Right ventricle myocardium inferior (tissue), 1 donor: ENCODE data around the gene RELT. TPM values are rescaled to one million over a fixed set of nuclear protein-coding genes. Genes with fewer than 3 reads are reported as not detected.

Experiments
- ATAC-seq: fragments of 200-7000 bp; cut with Tn5 transposase; one replicate; pipeline ENCODE4 v1.9.1; 2020; ENCODE audit warnings: mild to moderate bottlenecking, moderate library complexity
- DNase-seq: peaks from one replicate; pipeline ENCODE4 v3.0.0; 2021; ENCODE audit errors: missing footprints
- intact Hi-C: fragments of 100-400 bp; cut with DNase I; formaldehyde crosslinking; loops from one replicate; pipeline ENCODE4 v1.11.0; 2022
- total RNA-seq: library from RNA; stranded (reverse); fragmentation: NEBNext Ultra II Directional; extraction: Animal tissue kit (Norgen Biotek cat#: 25700); gene quantifications from one replicate; pipeline ENCODE4 v1.2.1, GENCODE V29; 2021
- donor health status: DM: no; HTN: yes; CAD: no; lungs with severe emphysema.

The RELT gene
- total RNA-seq, 1 donor from 2014 or later = 2.3 TPM

DNA sequence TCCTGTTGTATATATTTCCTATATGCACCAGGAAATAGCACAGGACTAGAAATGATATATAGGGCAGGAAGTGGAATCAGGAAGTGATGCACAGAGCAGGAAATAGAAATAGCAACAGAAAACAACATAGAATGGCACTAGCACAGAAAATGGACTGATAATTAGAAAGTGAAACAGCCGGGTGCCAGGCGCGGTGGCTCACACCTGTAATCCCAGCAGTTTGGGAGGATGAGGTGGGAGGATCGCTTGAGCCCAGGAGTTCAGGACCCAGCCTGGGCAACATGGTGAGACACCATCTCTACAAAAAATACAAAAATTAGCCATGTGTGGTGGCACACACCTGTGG is 10.0 kb upstream of the RELT start:
- DNase-seq = no peak
- ATAC-seq = no peak
- intact Hi-C loops = no loop called here

DNA sequence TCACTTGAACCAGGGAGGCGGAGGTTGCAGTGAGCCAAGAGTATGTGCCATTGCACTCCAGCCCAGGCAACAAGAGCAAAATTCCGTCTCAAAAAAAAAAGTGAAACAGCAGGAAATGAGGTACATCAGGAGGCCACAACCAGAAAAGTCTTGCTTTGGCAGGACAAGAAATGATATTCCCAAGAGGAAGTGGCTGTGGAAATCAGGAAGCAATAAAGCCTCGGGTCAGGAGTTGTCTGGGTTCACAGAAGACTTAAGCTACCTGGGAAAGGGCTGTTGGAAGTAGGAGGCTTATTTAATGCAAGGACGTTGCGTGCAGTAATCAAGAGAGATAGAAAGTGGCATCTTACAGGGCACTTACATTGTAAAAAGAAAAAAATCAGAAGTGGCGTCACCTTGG is 9.2 kb upstream of the RELT start:
- DNase-seq (no peak), ATAC-seq (no peak)
- intact Hi-C loops = no loop called here

DNA sequence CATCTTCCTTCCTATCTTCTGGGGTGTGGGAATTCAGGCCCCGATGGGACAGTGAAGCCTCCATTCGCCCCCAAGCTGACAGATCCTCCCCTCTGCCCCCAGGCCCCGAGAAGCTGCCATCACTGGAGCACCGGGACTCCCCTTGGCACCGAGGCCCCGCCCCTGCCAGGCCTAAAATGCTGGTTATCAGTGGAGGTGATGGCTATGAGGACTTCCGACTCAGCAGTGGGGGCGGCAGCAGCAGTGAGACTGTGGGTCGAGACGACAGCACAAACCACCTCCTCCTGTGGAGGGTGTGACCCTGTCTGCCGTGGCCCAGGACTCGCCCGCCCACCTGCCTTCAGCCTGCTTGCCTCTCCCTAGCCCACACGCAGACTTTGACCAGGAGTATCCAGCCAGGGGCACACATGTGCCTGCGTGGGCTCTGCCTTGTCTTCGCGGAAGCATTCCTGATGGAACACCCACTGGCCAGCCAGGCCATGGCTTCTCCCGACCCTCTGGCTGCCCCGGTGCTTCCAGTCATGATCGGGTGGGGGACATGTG is 8.6 kb upstream of the RELT start:
- intact Hi-C loops = no loop called here
- no peak for DNase-seq
- ATAC-seq = no peak

DNA sequence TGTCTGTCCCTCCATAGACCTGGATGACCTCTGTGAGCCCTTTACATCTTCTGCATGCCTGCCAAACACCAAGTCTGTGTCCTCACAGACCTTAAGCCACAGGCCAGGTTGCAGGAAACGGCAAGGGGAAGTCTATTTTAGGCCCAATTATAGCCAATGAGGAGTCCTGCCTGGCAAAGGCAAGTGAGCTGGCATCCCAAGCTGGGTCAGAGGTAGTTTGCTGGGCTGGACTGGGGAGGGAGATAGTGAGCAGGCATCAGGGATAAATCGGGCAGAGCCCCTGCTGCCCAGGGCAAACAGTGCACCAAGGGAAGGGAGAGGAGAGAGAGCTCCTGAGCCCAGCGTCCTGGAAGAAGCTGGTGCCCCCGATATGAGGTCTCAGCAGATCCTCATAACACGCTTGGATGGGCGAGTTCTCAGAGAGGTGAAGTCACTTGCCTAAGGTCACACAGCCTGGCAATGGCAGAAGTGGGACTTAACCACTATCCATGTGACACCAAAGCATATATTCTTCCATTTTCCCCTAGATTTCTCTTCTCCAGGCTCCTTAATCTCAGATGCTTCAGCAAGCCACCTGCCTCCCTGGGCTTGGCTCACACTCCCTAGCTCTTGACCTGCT is 3.7 kb upstream of the RELT start:
- ATAC-seq (no peak), DNase-seq (no peak)
- intact Hi-C loops = no loop called here

DNA sequence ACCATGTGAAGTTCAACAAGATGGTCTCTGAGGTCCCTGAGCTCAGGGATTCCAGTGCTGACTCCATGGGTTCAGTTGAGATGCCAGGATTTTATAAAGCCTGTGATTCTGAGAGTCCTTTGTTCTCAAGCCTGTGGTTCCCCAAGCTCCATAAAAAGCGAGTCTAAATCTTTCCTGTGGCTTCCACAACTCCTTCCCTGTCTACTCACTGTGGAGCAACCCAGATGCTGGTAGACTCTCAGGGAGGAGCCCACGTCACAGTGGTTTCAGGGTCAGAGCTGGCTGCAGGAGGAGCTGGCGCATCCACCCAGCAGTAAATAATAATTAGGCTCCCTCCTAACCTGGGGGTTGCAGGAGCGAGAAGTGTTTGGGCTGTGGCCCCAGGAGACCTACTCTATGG is 2.0 kb upstream of the RELT start:
- intact Hi-C loops = no loop called here
- ATAC-seq (no peak), DNase-seq (no peak)

DNA sequence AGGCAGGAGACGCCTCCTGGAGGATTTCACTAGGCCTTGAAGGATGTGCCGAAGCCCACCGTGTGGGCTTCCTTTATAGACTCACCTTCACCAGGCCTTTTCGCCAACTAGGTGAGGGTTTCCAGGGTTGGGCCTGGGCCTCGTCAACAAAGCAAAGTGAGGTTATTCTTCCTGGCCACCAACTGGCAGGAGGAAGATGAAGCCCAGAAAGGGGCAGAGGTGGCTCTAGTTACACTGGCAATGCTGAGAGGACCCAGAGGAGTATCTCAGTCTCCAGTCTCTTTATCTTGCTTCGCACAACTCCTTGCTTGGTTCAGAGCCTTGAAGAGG is 404 bp upstream of the RELT start:
- no peak for DNase-seq
- intact Hi-C loops = no loop called here
- ATAC-seq = no peak

DNA sequence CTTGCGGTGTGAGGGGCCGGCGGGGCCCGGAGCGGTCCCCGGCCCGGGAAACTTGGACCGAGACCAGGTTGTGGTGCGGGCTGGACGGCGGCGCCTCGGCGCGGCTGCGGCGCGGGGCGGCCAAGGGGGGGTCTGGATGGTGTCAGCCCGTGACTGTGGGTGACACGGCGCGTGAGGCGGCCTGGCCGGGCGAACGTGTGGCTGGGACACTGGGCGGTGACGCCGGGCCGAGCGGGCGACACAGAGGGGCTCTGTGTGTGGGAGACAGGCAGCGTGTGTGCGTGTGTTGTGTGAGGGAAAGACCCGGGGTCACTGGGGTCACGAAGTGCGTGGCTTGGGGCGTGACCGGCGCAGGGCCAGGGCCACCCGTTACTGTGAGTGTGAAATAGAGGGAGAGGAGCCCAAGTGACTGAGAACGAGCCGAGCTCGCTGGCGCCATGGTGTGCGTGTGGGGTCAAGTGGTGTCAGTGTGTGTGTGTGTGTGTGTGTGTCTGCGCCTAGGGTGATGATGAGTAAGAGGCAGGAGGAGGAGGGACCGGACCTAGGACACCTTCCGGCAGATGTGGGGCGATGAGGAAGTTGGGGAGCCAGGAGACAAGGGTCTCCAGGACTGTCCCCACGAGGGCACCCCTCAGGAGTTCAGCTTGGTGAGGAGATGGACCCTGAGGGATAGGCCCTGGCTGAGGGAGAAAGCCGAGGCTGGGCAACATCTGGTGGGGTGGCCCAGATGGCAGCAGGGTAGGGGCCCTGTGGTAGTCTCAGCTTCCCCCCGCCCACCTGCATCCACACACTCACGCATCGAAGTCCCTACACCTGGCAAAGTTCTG is 817 bp downstream of the RELT start:
- intact Hi-C loops = no loop called here
- peak; percentile 3 for ATAC-seq
- DNase-seq = peak; percentile 81

DNA sequence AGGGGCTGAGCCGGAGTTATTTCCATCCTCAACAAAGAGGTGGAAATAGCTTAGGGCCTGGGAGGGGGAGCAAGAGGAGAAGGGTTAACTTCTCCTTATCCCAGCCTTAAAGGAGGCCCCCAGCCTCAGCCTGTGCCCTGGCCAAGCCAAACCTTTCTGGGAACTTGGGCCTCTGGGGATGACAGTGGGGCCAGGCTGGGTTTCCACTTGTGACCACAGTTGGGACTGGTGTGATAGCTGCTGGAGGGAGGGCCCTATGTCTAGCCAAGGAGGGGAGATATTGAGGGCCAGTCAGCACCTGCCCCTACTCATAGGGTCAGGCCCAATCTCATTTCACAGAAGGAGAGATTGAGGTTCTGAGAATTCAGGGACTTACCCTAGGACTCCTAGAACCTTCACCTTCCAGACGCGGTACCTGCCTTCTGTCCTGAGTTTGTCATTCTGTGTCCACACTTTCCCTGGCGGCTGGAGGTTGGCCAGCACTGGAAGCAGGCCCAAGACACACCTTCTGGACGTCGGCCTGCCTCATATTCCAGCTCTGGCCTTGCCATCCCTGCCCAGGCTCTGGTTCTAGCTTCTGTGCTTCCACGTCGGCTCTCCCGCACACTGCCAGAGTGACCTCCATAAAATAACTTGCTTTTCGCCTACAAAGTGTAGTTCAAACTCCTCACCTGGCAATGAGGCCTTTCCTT is 3.1 kb downstream of the RELT start:
- ATAC-seq (no peak), DNase-seq (no peak)
- intact Hi-C loops = no loop called here

DNA sequence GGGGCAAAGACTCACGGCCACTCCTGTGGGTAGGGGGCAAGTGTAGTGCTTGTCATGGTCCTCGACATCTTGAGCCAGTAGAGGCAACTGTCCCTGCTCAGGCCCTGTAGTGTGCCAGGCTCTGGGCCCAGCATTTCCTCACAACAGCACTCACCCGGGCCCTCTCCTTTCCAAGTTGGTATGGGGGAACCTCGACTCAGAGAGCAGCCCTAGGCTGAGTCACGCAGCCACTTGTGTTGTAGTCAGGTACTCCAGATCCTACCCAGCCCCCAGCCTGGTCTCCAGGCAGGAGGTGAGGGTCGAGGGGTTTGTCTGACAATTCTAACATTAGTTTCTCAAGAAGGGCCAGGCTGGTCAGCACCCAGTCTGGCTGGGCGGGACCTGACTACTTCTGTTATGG is 4.1 kb downstream of the RELT start:
- DNase-seq (no peak), ATAC-seq (no peak)
- intact Hi-C loops = no loop called here

DNA sequence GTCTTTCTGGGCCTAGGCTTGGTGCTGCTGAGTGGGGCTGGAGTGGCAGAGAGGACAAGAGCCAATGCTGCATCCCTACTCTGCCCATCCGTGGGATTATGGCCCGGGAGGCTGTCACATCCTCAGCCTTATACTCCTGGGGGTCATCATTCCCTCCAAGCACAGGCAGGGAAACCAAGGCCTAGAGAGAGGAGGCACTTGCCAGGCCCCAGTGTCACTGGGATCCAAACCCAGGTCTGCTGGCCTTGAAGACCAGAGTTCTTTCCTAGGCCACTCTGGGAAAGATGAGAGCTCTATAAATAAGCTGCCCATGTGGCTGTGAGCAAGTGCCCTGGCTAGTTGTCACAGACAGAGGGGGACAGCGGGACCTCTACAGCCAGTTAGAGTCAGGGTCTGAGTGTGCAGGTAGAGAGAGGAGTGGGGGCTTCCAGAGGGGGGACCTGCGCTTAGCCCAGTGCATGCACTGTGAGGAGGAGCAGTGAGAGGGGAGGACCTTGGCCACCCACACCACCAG is 4.8 kb downstream of the RELT start:
- ATAC-seq = no peak
- no peak for DNase-seq
- intact Hi-C loops = no loop called here

DNA sequence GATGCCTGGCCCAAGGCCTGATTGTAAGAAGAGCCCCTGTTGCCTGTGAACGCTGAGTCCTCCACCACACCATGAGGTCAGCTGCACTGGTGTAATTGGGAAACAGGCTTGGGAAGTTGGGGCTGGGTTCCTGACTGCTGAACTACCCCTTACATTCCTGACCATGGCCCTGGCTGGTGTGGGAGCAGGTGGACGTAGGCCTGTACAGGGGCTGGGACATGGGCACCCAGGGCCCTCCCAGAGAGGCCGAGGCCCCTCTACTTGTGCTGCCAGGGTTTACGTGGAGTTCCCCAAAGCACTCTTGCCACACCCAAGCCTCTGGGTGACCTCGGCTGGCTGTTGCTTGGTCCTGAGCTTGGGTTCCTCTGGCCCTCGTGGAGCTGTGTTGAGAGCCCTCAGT is 5.4 kb downstream of the RELT start:
- DNase-seq = no peak
- intact Hi-C loops = no loop called here
- no peak for ATAC-seq

DNA sequence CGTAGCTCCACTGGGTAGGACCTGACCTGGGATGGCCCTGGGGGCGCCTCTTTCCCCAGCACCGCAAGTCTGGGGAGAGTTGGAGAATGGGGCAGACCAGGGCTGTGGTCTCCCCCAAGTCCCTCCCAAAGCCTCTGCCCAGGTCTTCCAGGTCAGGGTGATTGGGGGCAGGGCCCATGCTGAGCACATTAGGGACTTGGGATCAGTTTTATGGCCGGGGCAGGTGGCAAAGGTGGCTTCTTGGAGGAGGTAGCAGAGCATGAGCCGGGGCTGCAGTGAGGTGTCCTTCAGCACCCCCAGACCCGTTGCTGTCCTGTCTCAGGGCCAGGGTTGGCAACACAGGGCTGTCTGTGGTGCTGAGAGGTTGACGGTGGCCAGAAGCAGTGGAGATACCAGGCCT is 6.0 kb downstream of the RELT start:
- no peak for ATAC-seq
- no peak for DNase-seq
- intact Hi-C loops = no loop called here

DNA sequence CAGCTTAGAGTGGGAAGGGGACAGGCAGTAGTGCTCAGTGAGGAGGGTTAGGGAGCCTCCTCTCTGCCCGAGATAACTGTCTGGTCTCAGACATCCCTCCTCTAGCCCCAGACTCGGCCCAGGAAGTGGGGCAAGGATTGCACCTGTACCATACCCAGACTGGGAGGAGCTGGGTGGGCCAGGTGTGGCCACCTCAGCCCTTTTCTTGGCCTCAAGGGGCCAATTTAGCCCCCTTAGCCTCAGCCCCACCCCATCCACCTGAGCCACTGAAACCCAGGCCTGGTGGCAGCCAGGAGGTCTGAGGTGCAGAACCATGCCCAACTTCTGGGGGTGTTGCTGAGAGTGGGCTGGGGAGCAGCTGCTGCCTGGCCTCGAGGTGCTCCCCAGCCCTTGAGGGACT is 6.5 kb downstream of the RELT start:
- intact Hi-C loops = no loop called here
- ATAC-seq = no peak
- DNase-seq = no peak

DNA sequence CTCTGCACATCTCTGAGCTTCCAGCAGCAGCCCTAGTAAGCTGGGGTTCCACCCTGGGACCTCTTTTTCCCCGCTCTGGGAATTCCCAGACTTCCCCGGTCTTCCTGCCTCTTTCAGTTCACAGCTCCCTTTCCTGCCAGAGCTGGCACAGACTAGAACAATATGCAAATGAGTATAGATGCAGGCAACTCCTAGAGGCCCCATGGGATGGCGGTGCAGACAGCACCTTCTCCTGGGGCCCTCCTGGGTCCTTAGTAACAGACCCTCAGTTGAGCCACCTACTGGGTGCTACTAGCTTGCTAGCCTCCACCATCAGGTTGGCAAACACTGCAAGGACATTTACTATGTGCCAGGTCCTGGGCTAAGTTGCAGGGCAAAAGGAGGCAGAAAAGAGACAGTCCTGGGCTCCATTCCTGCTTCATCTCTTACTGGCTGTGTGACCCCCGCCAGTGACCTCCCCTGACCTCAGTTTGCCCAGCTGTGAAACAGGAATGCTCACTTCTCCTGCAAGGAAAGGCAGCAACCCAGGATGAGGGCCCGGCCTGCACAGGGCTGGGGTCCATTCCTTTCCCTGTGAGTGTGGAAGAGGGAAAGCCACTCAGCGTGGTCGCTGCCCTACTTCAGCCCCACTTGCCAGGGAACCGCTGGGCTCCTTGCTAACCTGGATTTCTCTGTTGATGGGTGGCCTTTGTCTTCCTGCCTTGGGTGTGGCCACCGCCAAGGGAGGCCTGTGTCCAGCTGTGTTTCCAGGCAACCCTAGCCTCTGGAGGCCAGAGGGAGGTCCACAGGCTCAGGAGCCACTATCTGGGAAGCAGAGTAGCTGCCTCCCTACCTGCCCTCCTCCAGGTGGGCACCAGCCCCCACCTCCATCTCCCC is 7.3 kb downstream of the RELT start:
- intact Hi-C loops = no loop called here
- no peak for ATAC-seq
- no peak for DNase-seq

DNA sequence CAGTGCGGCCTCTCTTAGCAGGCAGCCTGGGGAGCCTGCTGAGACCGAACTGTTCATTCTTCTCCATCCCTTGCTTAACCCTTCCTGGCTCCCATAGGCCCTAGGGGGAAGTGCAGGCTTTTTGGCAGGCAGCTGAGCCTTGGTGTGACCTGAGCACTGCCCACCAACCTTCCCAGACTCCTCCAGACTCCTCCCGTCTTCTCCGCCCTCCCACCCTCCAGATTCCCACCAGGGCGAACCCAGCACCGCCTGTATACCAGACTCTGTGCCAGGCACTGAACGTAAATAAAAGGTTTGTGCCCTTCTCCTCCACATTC is 7.9 kb downstream of the RELT start:
- ATAC-seq (no peak), DNase-seq (no peak)
- intact Hi-C loops = no loop called here

DNA sequence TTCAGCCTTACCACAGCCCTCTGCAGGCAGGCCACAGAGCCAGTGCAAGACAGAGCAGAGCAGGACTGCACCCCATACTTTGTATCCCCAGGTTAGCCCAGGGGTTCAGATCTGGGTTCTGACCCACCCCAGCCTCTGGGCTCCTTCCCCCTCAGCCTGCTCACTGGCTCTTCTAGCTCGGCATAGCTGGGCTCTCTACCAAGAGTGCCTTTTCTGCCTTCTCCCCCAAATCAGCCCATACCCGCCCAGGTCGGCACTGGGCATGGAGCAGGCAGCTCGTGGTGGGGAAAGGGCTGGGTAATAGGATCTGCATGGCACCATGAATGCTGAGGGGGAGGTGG is 8.3 kb downstream of the RELT start:
- intact Hi-C loops = no loop called here
- ATAC-seq = no peak
- DNase-seq = no peak

DNA sequence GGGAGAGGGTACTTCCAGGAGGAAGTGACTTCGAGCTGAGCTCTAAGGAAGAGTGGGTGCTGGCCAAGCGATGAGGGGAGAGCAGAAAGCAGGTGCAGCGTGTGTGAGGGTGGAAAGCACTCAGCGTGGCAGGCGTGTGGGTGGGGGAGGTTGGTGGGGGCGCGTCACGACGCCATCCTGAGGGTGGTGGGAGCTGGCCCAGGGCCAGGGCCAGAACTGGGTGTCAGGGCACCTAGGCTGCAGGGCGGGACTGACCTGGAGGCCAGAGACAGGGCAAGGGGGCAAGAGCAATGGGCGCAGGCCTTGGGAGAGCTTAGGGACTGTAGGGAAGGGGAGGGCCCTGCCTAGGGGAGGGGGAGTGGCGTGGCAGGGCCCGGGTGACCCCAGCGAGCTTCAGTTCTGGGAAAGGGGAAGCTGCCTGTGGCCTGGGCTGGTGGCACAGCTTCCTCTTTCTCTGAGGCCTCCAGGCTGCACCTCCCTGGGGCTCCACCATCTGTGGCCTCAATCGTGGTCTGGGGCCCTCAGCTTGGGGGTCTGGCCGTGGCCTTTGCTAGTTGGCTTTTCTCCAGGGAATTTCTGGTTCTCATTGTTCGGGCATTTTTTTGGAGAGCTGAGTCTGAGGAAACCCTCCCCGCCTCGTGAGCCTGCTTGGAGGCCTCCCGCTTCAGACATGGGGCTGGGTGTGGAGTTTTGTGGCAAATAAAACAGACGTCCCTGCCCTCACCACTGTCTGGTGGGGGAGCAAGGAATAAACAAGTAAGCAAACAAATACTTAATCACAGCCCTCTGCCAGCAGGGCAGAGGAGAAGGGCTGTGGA is 8.9 kb downstream of the RELT start:
- intact Hi-C loops = no loop called here
- ATAC-seq = peak; percentile 51
- DNase-seq = peak; percentile 92

DNA sequence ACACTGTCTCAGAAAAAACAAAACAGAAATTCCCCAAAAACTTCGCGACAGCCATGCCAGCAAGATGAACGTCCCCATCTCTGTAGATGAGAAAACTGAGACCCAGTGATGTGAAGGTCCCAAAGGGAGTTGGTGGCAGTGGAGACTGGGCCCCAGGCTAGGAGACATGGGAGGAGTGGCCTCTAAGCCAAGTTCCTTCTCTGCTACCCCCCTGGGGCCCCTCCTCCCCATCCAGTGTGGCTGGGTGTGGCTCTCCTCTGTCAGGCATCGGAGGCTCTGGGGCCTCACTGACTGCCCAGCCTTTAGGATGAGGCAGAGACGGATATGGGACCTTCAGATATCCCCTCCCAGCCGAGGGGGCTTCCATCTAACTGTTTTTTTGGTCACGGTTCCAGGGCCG is 9.8 kb downstream of the RELT start:
- intact Hi-C loops = no loop called here
- peak; percentile 24 for ATAC-seq
- peak; percentile 87 for DNase-seq

DNA sequence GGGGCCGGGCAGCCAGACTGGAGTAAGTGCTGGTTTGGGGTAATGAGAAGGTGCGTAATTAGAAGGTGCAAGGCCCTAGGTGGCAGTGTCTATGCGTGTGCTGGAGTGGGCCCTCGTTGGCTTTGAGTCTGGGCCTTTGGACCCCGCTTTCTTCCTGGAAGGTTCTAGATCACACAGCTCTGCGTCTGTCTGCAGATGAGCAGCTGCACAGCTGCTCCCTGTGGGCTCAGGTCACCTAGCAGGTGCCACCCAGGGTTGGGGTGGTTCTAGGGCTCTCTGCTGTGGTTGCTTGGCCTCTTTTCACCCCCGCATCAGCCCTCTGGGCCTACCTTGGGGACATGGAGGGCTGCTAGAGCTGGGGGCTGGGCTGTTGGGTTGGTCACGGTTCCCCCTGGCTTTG is 10.3 kb downstream of the RELT start:
- DNase-seq = peak; percentile 22
- intact Hi-C loops = no loop called here

More for the DNA sequence above, 10.3 kb downstream of the RELT start:
- ATAC-seq = no peak
